ENCODE data around the gene SIKE1.
"Not testable (repeated sequence)": the region's sequence is repeated elsewhere in the genome, so short reads cannot be mapped to it uniquely, and the experiment has no call there.

Gene SIKE1

DNA sequence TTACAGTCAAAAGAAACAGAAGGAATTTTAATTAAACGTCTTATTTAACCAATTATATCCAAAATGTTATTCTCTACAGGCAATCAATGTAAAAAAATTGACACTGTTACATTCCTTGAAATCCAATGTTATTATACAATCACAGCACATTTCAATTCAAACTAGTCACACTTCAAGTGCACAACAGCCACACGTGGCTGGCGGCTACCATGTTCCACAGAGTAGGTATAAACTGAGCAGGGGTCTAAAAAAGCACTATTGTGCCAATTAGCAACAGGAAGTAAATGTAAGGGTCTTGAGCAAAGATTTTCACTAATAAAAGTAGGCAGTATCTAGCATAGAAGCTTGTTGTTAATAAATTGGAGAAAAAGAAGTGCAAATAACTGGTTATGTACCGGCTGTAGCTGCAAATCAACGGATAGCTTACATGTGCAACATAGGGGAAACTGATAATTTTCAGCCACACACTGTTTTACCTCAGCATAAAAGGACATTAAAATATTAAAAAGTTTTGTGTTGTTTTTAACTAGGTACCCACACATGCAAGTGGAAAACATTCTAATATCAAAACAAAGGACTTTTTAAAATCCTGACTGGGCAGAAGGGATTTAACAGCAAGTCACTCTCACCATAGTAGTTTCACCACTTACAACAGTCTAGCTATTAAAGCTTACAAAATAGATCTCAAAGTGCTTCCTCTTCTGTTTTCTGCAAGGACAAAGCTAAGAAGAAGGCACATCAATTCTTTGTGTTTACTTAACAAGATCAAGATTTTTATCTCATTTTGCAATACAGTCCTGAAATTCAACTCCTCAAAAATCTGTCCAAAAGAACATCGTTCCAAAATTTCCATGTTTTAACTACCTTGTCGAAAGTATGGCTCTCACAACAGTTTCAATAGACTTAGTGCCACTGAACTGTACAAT, 25.2 kb downstream of the SIKE1 start:
- DNase-seq (ENCODE audit: low spot score): no peak

DNA sequence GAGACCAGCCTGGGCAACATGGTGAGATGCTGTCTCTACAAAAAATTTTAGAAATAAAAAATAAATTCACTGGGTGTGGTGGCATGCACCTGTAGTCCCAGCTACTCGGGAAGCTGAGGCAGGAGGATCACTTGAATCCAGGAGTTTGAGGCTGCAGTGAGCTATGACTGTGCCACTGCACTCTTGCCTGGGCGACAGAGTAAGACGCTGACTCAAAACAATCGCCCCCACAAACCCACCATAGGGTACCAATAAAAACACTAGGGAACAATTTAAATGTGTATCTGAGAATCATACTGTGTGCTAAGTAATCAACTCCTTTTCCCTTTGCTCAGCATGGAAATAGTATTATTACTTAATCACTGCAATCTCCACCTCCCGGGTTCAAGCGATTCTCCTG, 26.8 kb downstream of the SIKE1 start:
- DNase-seq (ENCODE audit: low spot score): not testable (repeated sequence)

- DNase-seq (ENCODE audit: low spot score): no peak
Measured at GRCh38 chr1:114753143-114753542, 27.3 kb downstream of the SIKE1 start.

DNA sequence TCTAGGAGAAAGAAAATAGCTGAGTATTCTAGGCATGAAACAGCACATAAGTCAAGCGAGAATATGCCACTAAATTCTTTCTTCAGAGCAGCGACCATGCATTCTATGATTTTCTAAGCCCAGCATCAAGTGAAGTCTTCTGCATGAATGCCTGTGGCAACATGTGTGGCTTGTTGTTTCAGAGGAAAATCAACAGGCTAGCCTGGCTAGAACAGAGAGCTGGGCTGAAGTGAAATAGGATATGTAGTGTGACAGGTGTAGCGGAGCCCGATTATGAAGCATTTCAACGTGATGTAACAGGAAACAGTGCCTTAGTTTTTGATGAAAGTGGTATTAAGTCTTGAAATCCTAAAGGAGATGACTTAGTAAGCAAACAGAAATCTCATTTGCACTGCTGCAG, 29.7 kb downstream of the SIKE1 start:
- no peak for DNase-seq (ENCODE audit: low spot score)

GRCh38 chr1:114749835-114750234, 30.6 kb downstream of the SIKE1 start:
- DNase-seq (ENCODE audit: low spot score): no peak

GRCh38 chr1:114746450-114747121, 33.9 kb downstream of the SIKE1 start:
- DNase-seq (ENCODE audit: low spot score): no peak

DNA sequence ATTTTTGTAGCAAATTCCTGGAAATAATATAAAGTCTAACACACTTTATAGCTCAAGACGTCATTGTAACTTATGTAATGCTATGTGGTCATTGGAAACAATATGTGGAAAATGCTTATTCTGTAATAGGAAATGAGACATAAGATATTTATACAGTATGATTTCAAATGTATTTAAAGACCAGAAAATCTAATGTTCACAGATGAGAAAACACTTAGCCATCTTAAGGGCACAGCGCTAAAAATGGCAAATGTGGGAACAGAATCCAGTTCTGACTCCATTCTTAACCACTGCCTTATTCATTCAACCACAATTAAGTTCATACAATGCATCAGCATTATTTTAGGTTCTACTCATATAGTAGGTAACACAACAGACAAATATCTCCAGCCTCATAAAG, 35.2 kb downstream of the SIKE1 start:
- DNase-seq (ENCODE audit: low spot score): no peak

DNA sequence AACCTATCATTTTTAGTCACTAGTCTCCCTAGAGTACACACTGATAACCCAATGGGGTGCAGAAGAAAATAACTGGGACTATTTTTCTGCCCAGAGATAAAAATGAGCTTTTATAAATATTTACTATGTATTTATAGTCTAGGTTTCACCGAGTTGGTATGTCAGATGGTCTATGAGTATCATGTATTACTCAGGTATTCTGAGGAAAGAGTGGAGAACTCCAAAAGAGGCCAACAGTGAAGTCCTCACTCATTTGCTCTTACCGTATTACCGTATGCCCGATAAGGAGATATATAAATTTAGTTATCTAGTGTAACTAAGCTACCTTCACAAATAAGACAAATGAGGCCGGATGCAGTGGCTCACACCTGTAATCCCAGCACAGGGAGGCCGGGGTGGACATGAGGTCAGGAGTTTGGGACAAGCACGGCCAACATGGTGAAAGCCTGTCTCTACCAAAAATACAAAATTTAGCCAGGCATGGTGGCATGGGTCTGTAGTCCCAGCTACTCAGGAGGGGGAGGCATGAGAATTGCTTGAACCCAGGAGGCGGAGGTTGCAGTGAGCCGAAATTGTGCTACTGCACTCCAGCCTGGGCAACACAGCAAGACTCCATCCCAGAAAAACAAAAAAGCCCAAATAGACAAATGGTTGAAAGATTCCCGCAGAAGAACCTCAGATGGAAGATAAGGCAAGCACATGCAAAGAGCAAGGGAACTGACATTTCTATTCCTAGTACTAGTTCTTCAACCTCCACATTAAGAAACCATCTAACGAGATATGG, 38.3 kb downstream of the SIKE1 start:
- no peak for DNase-seq (ENCODE audit: low spot score)

GRCh38 chr1:114740331-114740730, 40.2 kb downstream of the SIKE1 start:
- DNase-seq (ENCODE audit: low spot score): no peak

DNA sequence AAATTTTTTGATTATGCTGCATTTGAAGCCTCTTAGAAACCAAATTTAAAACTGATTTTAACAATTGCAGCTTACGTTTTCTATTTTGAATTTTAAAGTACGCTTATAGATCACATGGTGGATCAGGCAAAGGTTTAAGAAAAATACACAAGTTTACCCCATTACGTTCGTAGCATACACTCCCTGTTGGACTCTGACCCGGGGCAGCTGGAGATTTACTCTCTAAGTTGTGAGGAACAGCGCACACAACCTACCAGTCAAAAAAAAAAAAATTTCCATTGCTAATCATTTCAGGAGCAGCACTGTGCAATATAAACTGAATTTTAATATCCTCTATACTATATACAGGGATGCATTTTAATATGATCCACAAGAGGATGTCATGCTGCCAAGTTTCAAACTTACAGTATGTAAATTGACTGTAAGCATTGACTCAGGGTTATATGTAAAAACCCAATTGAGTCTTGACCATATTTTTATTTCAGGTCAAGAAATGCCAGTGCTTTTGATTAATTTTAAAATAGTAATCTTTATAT, 43.1 kb downstream of the SIKE1 start:
- no peak for DNase-seq (ENCODE audit: low spot score)

GRCh38 chr1:114735479-114735878, 45.0 kb downstream of the SIKE1 start:
- DNase-seq (ENCODE audit: low spot score): no peak

DNA sequence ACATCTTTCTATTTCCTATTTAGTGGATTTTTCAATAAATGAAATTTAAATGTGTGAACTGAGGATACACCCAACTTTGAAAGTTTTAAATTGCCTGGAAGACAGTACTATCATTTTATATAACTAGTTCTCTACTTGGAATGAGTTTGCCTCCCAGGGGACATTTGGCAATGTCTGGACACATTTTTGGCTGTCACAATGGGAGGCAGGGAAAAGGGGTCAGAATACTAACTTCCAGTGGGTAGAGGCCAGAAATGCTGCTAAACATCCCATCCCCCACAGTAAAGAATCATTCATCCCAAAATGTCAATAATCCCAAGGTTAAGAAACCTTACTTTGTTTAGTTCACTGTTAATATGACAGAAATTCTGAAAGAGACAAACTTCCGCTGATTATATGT, 50.7 kb downstream of the SIKE1 start:
- DNase-seq (ENCODE audit: low spot score): no peak

DNA sequence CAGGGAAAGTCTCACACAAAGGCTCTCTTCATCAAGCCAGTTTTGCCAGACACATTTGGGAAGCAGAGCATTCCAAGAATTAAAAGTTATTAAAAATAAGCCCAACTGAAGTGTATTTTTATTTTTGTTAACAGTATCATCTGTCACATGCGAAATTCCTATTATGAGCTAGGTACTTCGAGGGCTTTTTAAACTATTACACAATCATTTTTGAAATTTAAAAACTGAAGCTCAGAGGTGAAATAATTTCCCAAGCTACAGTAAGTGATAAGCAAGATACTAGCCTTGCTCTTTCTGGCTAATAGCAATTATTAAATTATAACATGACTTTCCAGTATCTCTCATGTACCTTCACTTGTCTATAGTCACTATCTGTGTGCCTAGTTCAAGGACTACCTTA, 51.9 kb downstream of the SIKE1 start:
- no peak for DNase-seq (ENCODE audit: low spot score)

DNA sequence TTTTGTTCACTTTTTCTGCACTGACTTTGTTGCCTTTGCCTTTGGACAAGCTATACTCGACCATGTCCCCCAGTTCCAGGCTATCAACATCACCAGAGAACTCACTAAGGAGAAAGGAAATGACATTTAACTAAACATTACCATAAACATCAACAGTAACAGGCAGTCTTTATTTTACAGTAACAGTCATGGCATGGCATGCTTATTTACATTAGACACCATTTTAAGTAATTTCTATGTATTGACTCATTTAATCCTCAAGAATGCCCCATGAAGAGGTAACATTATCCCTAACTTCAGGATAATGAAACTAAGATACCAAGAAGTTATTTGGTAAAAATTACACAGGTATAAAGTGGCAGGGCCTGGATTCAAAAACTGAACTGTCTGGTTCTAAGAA, 55.3 kb downstream of the SIKE1 start:
- DNase-seq (ENCODE audit: low spot score): no peak

- no peak for DNase-seq (ENCODE audit: low spot score)
Measured at GRCh38 chr1:114723915-114724314, 56.6 kb downstream of the SIKE1 start.

GRCh38 chr1:114723457-114723856, 57.0 kb downstream of the SIKE1 start:
- DNase-seq (ENCODE audit: low spot score): no peak

- no peak for DNase-seq (ENCODE audit: low spot score)
Measured at GRCh38 chr1:114720492-114720891, 60.0 kb downstream of the SIKE1 start.

All from SW480 (cell line).